ENCODE results near the gene DRICH1. TPM values are rescaled to one million over a fixed set of nuclear protein-coding genes. Genes with fewer than 3 reads are reported as not detected.
"Not testable (repeated sequence)": the region's sequence is repeated elsewhere in the genome, so short reads cannot be mapped to it uniquely, and the experiment has no call there.

Gene DRICH1
- polyA plus RNA-seq, 1 of the 3 experiments (the other 2 are of a cell fraction), result 0.21 TPM

DNA sequence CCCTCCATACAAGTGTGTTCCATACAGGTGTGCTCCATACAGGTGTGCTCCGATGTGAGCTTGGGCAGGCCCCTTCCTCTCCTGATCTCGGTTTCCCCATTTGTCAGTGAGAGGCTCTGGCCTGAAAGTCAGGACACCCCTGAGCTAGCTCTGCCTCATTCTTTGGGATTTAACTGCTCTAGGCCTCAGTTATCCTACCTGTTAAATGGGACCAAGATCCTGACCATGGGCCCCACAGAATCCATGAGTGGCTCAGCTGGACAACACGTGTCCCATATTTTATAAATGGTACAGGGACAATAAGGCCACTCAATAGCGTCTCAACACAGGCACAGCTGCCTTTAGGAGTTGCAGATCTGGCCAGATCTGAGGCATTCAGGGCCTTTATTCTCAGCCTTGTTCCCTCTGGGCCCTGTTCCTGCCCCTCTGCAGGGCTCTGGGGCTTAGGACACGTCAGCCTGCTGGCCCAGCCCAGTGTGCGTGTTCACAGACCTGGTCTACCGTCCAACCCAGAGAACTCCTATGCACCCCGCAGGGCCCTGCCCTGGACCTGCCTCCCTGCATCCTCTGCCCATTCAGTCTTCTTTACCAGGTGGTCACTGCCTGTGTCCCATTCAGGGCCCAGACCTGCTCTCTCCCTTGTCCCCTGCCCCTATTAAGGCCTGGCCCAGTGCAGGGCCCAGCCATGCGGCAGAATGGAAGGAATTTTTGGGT, 33.2 kb downstream of the DRICH1 start:
- Histone ChIP-seq H3K27ac (ENCODE audit: low read depth in 2 of 2, low read length in 1 of 2) (no peak overlapping the region), H2AFZ (ENCODE audit: low read depth) (no peak overlapping the region), H3K4me2 (no peak overlapping the region), H3K79me2 (ENCODE audit: insufficient read depth) (no peaks in the 10 kb centered on the region), H3K9ac (no peak overlapping the region), H3K4me1 (ENCODE audit: control insufficient read depth in 1 of 2, insufficient read depth in 2 of 2, low read depth in 1 of 2, low read length in 1 of 2) (no peaks in the 10 kb centered on the region), H3K27me3 (ENCODE audit: insufficient read depth) (no peaks in the 10 kb centered on the region), H3F3A (replicated peaks; ENCODE audit: insufficient read depth) (no peaks in the 10 kb centered on the region), H3K36me3 (replicated peaks in 1 of 2; ENCODE audit: control insufficient read depth in 1 of 2, insufficient read depth in 2 of 2, low read length in 1 of 2) (no peaks in the 10 kb centered on the region), H3K4me3 (ENCODE audit: low read depth in 2 of 2, low read length in 1 of 2) (no peak overlapping the region), H3K9me2 (no peaks in the 10 kb centered on the region), H3K9me3 (no peaks in the 10 kb centered on the region), H4K20me1 (ENCODE audit: insufficient read depth) (no peaks in the 10 kb centered on the region)
- CTCF ChIA-PET, result interaction anchor here (1.8 kb wide), 1 partner anchor 251 kb away, joined by 7 read pairs; no protein-coding TSS in a partner anchor
- POLR2A ChIA-PET, result no interaction called here
- 57% methylated on average over 3 of the region's 9 CpGs for WGBS (ENCODE audit: low lambda C conversion rate)
- no peak for DNase-seq
- TF ChIP-seq, protein P1, sequence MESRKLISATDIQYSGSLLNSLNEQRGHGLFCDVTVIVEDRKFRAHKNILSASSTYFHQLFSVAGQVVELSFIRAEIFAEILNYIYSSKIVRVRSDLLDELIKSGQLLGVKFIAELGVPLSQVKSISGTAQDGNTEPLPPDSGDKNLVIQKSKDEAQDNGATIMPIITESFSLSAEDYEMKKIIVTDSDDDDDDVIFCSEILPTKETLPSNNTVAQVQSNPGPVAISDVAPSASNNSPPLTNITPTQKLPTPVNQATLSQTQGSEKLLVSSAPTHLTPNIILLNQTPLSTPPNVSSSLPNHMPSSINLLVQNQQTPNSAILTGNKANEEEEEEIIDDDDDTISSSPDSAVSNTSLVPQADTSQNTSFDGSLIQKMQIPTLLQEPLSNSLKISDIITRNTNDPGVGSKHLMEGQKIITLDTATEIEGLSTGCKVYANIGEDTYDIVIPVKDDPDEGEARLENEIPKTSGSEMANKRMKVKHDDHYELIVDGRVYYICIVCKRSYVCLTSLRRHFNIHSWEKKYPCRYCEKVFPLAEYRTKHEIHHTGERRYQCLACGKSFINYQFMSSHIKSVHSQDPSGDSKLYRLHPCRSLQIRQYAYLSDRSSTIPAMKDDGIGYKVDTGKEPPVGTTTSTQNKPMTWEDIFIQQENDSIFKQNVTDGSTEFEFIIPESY (IDR thresholded peaks at IDR 0.05; ENCODE audit: borderline replicate concordance, low read depth), result no peak
- TF ChIP-seq GABPA (IDR thresholded peaks at IDR 0.05; ENCODE audit: low read depth) (no peak), YY1 (IDR thresholded peaks at IDR 0.05; ENCODE audit: low read depth) (no peak), FOSL2 (IDR thresholded peaks at IDR 0.05; ENCODE audit: borderline replicate concordance, low read depth) (no peak), GATA2 (CRISPR knock-in tag; IDR thresholded peaks at IDR 0.05) (no peak), EP300 (IDR thresholded peaks at IDR 0.05; ENCODE audit: borderline replicate concordance in 1 of 2, low read depth in 1 of 2, low read length in 1 of 2) (no peak), JUND (IDR thresholded peaks at IDR 0.05) (no peak), ELF1 (IDR thresholded peaks at IDR 0.05) (no peak), NRF1 (IDR thresholded peaks at IDR 0.05; ENCODE audit: low read depth, low read length) (no peak), TEAD4 (IDR thresholded peaks at IDR 0.05; ENCODE audit: borderline replicate concordance, insufficient read depth) (no peak)
- TF ChIP-seq, protein P2, sequence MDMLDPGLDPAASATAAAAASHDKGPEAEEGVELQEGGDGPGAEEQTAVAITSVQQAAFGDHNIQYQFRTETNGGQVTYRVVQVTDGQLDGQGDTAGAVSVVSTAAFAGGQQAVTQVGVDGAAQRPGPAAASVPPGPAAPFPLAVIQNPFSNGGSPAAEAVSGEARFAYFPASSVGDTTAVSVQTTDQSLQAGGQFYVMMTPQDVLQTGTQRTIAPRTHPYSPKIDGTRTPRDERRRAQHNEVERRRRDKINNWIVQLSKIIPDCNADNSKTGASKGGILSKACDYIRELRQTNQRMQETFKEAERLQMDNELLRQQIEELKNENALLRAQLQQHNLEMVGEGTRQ (IDR thresholded peaks at IDR 0.05; ENCODE audit: borderline replicate concordance, low read depth, low read length), result no peak
- TF ChIP-seq, protein P3, sequence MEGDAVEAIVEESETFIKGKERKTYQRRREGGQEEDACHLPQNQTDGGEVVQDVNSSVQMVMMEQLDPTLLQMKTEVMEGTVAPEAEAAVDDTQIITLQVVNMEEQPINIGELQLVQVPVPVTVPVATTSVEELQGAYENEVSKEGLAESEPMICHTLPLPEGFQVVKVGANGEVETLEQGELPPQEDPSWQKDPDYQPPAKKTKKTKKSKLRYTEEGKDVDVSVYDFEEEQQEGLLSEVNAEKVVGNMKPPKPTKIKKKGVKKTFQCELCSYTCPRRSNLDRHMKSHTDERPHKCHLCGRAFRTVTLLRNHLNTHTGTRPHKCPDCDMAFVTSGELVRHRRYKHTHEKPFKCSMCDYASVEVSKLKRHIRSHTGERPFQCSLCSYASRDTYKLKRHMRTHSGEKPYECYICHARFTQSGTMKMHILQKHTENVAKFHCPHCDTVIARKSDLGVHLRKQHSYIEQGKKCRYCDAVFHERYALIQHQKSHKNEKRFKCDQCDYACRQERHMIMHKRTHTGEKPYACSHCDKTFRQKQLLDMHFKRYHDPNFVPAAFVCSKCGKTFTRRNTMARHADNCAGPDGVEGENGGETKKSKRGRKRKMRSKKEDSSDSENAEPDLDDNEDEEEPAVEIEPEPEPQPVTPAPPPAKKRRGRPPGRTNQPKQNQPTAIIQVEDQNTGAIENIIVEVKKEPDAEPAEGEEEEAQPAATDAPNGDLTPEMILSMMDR (IDR thresholded peaks at IDR 0.05), result no peak

DNA sequence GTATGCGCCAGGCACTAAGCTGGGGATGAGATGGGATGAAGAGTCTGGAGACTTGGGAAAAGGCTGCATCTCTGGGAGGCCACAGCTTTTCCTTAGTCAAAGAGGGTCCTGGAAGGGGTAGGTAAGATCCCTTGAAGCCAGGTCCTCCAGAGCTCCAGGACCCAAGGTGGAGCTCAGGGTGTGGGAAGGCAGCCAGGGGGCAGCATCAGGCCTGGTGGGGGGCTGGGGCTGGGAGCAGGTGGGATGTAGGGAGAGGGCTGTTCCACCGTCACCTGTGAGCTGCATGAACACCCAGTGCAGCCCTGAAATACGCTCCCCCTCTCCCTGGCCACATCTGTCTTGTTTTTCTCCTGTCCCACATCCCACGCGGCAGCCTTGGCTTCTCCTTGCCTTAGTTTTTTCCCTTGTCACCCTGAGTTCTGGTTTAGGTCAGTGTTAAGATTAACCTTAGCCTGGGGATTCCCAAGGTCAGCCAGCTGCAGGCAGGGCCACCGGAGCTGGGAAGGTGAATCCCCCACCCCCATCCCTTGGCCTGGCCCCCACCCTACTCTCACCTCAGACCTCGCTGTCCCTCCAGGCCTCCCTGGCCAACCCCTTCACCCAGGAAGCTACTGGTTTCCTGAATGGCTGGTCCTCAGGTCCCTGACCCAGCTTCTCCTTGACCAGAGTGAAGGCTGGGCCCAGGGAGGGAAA, 34.4 kb downstream of the DRICH1 start:
- POLR2A ChIA-PET, result not testable (repeated sequence)
- WGBS (ENCODE audit: low lambda C conversion rate), result 61% methylated on average over 5 of the region's 7 CpGs

DNA sequence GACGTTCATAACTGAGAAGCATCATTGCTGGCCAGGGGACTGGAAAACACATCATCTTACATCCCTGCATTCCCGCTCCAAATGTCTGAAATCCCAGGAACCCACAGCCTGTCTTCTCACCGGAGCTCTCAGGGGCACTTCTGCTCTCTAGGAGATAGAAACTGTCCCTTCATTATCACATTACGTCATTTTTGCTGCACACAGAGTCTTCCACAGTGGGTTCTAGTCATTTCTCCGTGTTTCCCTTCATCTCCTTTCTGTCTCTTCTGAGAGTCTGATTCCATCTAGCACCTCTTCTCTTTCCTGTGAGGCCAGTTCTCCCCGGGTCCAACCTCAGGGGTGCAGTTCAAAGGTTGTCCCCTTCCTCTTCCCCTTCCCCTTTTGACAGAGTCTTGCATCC, 36.2 kb downstream of the DRICH1 start:
- H2AFZ ChIP-seq (ENCODE audit: low read depth); H3K36me3 ChIP-seq (replicated peaks in 1 of 2; ENCODE audit: control insufficient read depth in 1 of 2, insufficient read depth in 2 of 2, low read length in 1 of 2); H3K79me2 ChIP-seq (ENCODE audit: insufficient read depth); H4K20me1 ChIP-seq (ENCODE audit: insufficient read depth); H3K9me3 ChIP-seq; H3K4me3 ChIP-seq (ENCODE audit: low read depth in 2 of 2, low read length in 1 of 2); H3F3A ChIP-seq (replicated peaks; ENCODE audit: insufficient read depth); POLR2A ChIA-PET; DNase-seq; CTCF ChIA-PET; H3K27me3 ChIP-seq (ENCODE audit: insufficient read depth); H3K27ac ChIP-seq (ENCODE audit: low read depth in 2 of 2, low read length in 1 of 2); H3K4me1 ChIP-seq (ENCODE audit: control insufficient read depth in 1 of 2, insufficient read depth in 2 of 2, low read depth in 1 of 2, low read length in 1 of 2); H3K9me2 ChIP-seq; H3K4me2 ChIP-seq; H3K9ac ChIP-seq: not testable (repeated sequence)
- 33% methylated on average over 6 of the region's 6 CpGs for WGBS (ENCODE audit: low lambda C conversion rate)

More for the DNA sequence above, 34.4 kb downstream of the DRICH1 start:
- CTCF ChIA-PET, result interaction anchor here (1.8 kb wide), 1 partner anchor 252 kb away, joined by 7 read pairs; no protein-coding TSS in a partner anchor
- not testable (repeated sequence) for H3K79me2 ChIP-seq (ENCODE audit: insufficient read depth); DNase-seq; H3K9me2 ChIP-seq; H4K20me1 ChIP-seq (ENCODE audit: insufficient read depth); H3K4me2 ChIP-seq; H3K9ac ChIP-seq; H3K27ac ChIP-seq (ENCODE audit: low read depth in 2 of 2, low read length in 1 of 2); H3K4me3 ChIP-seq (ENCODE audit: low read depth in 2 of 2, low read length in 1 of 2); H3K27me3 ChIP-seq (ENCODE audit: insufficient read depth); H2AFZ ChIP-seq (ENCODE audit: low read depth); H3F3A ChIP-seq (replicated peaks; ENCODE audit: insufficient read depth); H3K4me1 ChIP-seq (ENCODE audit: control insufficient read depth in 1 of 2, insufficient read depth in 2 of 2, low read depth in 1 of 2, low read length in 1 of 2); H3K9me3 ChIP-seq; H3K36me3 ChIP-seq (replicated peaks in 1 of 2; ENCODE audit: control insufficient read depth in 1 of 2, insufficient read depth in 2 of 2, low read length in 1 of 2)
